RWPE2 (cell line): ENCODE data around the gene TNKS1BP1.

Source experiments
- ATAC-seq: fragments of 200-7000 bp; cut with Tn5 transposase; 3 replicates; pipeline ENCODE4 v1.9.1; 2021; ENCODE audit warnings: low read depth
- DNase-seq: peaks from one replicate; pipeline ENCODE4 v3.0.0-alpha.2; 2020; ENCODE audit warnings: low spot score
- H3K27ac ChIP-seq: fragments of 450-650 bp; 2 replicates; pipeline ENCODE4 v1.5.1; 2017; ENCODE audit warnings: mild to moderate bottlenecking; ENCODE audit not compliant: poor library complexity, severe bottlenecking
- H3K27me3 ChIP-seq: fragments of 250-450 bp; sonication (Bioruptor Pico); 2 replicates; pipeline ENCODE4 v1.5.1; 2021; ENCODE audit warnings: mild to moderate bottlenecking, moderate library complexity; ENCODE audit not compliant: insufficient read depth, poor library complexity, severe bottlenecking
- H3K36me3 ChIP-seq: fragments of 250-450 bp; sonication (Bioruptor Pico); 2 replicates; pipeline ENCODE4 v1.5.1; 2020; ENCODE audit warnings: low read depth, mild to moderate bottlenecking, moderate library complexity
- H3K4me1 ChIP-seq: fragments of 250-450 bp; sonication (Bioruptor Pico); 2 replicates; pipeline ENCODE4 v1.5.1; 2021; ENCODE audit warnings: mild to moderate bottlenecking, moderate library complexity; ENCODE audit not compliant: insufficient read depth, poor library complexity, severe bottlenecking
- H3K4me3 ChIP-seq: fragments of 250-450 bp; sonication (Bioruptor Pico); 2 replicates; pipeline ENCODE4 v1.5.1; 2021; ENCODE audit warnings: mild to moderate bottlenecking, moderate library complexity; ENCODE audit not compliant: severe bottlenecking
- H3K9me3 ChIP-seq: fragments of 250-450 bp; sonication (Bioruptor Pico); 2 replicates; pipeline ENCODE4 v1.5.1; 2021; ENCODE audit warnings: mild to moderate bottlenecking, moderate library complexity; ENCODE audit not compliant: severe bottlenecking
- CTCF ChIP-seq: fragments of 450-650 bp; IDR thresholded peaks from one replicate; pipeline ENCODE4 v1.5.1; 2017; ENCODE audit warnings: mild to moderate bottlenecking, moderate library complexity; ENCODE audit not compliant: poor library complexity, severe bottlenecking

The TNKS1BP1 gene

GRCh38 chr11:57308426-57309060 is 16.2 kb downstream of the TNKS1BP1 start:
- Histone ChIP-seq H3K27me3 (no peaks in the 10 kb centered on the region), H3K9me3 (no peaks in the 10 kb centered on the region), H3K4me1 (peaks cover 66% of the 10 kb centered on the region), H3K4me3 (no peak overlapping the region), H3K36me3 (peaks cover 71% of the 10 kb centered on the region), H3K27ac (peak overlapping the region; percentile 87)
- TF ChIP-seq CTCF: no peak
- ATAC-seq (no peak), DNase-seq (no peak)

DNA sequence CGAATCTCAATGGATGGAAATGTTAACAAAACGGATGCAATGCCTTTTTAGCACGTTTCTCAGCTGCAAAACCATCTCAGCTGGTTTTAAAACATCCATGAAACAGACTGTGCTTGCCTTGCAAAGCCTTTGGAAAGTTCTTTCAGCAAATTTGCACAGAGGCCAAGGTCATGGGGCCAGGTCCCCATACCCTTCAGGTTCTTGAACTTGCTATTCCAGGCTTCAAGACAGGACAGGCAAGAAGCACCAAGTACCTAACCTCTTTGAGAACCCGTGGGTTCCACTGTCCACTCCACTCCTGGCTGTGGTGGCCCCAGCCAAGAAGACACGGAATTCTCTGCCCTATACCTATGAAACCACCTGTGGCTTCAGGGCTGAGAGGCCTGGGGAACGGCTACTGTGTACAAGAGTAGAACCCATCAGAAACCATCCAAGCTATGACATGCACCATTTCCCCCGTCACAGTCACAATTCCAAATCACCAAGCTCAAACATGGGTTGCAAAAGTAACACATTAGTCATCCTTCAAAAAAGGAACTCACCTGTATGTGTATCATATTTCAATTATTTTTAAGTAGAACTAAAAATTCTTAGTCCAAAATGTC is 17.0 kb downstream of the TNKS1BP1 start:
- ATAC-seq (no peak), DNase-seq (no peak)
- Histone ChIP-seq H3K9me3 (no peaks in the 10 kb centered on the region), H3K27ac (peak overlapping the region; percentile 87), H3K4me1 (peaks cover 67% of the 10 kb centered on the region), H3K4me3 (no peak overlapping the region), H3K27me3 (no peaks in the 10 kb centered on the region), H3K36me3 (peaks cover 71% of the 10 kb centered on the region)
- TF ChIP-seq CTCF: no peak

DNA sequence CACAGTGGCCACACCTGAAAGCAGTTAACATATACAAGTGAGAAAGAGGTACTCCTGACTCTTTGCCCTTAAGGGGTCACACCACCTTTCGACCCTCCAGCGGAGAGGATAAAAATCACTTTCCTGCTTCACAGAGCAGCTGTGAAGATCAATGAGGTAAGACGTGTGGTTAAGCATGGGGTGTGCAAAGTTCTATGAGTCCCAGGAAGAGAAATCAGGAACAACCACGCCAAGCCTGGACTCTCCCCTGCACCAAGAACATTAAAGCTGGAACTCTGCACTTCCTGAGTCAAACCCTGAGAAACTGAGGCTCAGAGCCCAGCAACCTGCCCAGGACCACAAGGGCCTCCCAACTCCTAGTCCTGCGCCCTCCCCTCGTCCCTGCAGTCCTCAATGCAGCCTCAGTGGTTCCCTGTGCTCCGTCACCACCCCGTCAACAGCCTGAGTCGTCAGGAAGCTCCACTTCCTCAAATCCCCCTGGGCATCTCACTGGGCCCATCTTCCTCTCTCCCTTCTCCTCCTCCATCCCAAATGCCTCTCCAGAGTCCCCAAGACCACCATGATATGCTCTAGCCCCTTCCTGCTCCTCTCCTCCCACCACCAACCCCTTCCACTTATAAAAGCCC is 17.7 kb downstream of the TNKS1BP1 start:
- H3K27me3 ChIP-seq: no peaks in the 10 kb centered on the region
- DNase-seq (no peak), ATAC-seq (no peak)
- peaks cover 73% of the 10 kb centered on the region for H3K36me3 ChIP-seq
- no peaks in the 10 kb centered on the region for H3K9me3 ChIP-seq
- peaks cover 66% of the 10 kb centered on the region for H3K4me1 ChIP-seq
- H3K4me3 ChIP-seq: no peak overlapping the region
- H3K27ac ChIP-seq: peak overlapping the region; percentile 87
- TF ChIP-seq CTCF: no peak

DNA sequence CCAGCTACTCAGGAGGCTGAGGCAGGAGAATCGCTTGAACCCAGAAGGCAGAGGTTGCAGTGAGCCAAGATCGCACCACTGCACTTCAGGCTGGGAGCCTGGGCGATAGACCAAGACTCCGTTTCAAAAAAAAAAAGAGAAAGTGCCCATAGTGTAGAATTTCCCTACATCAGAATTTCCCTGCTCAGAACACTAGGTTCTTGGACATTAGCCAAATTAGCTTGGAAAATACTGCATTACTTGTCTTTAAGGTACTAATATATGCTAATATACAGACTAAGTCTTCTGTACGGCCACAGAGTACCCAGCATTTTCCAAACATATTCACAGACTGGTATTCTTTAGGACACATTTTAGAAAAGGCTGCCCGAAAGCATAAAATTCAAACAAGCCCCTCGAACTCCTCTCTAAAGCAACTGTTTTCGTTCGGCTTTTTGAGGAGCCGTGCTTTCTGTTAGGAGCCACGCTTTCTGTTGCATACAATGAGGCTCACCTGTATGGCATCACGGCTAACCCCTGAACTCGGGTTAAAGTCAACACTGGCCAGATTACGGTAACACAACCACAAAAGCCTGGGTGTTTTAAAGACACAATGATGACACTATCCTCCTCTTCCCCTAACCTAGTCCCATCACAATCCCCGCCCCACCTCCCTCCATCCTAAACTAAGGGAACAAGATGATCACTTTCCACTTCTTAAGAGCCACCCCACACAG is 18.4 kb downstream of the TNKS1BP1 start:
- DNase-seq (no peak), ATAC-seq (no peak)
- no peak overlapping the region for H3K4me3 ChIP-seq
- no peaks in the 10 kb centered on the region for H3K27me3 ChIP-seq
- H3K9me3 ChIP-seq: no peaks in the 10 kb centered on the region
- peaks cover 61% of the 10 kb centered on the region for H3K4me1 ChIP-seq
- TF ChIP-seq CTCF: no peak
- peak overlapping the region; percentile 87 for H3K27ac ChIP-seq
- peaks cover 76% of the 10 kb centered on the region for H3K36me3 ChIP-seq
